Small intestine (tissue), 7 donors: Measurements from ENCODE around the gene SLC4A2. TPM values are rescaled to one million over a fixed set of nuclear protein-coding genes. Genes with fewer than 3 reads are reported as not detected.
A peak's percentile ranks its signal among the peaks of the same experiment; 100 is the strongest.

Experiments used
- DNase-seq, 2 donors: peaks; one replicate each; pipeline versions ENCODE4 v3.0.0 to v3.0.0-alpha.2; 2013
- FAIRE-seq: peaks from 2 replicates; lab custom pipeline; 2012; peaks lifted over from hg19 to GRCh38; lab: Jason Lieb, UNC
- H3K27ac ChIP-seq, 3 donors: one replicate each; pipeline ENCODE4 v1.5.1; 2013; ENCODE audit warnings: low read length in 2 of 3, mild to moderate bottlenecking in 2 of 3, control low read depth in 1 of 3, inconsistent platforms in 1 of 3, low read depth in 1 of 3, moderate library complexity in 1 of 3
- H3K27me3 ChIP-seq, 3 donors: one replicate each; pipeline ENCODE4 v1.6.1; 2013; ENCODE audit warnings: low read length in 3 of 3, inconsistent platforms in 1 of 3; ENCODE audit not compliant: control insufficient read depth in 3 of 3, insufficient read depth in 3 of 3
- H3K36me3 ChIP-seq, 3 donors: one replicate each; pipeline ENCODE4 v1.6.1; 2013; ENCODE audit warnings: low read length in 3 of 3, inconsistent platforms in 1 of 3, low read depth in 1 of 3, mild to moderate bottlenecking in 1 of 3, moderate library complexity in 1 of 3; ENCODE audit not compliant: control insufficient read depth in 3 of 3, insufficient read depth in 2 of 3
- H3K4me1 ChIP-seq, 3 donors: one replicate each; pipeline ENCODE4 v1.6.1; 2013; ENCODE audit warnings: low read length in 2 of 3, inconsistent platforms in 1 of 3, low read depth in 1 of 3, mild to moderate bottlenecking in 1 of 3, moderate library complexity in 1 of 3; ENCODE audit not compliant: control insufficient read depth in 3 of 3, insufficient read depth in 2 of 3
- H3K4me3 ChIP-seq, 3 donors: one replicate each; pipeline ENCODE4 v1.5.1; 2013; ENCODE audit warnings: low read length in 3 of 3, control low read depth in 1 of 3, inconsistent platforms in 1 of 3, low read depth in 1 of 3, mild to moderate bottlenecking in 1 of 3, moderate library complexity in 1 of 3
- H3K9me3 ChIP-seq, 2 donors: one replicate each; pipeline ENCODE4 v1.6.1; 2013; ENCODE audit warnings: low read depth in 1 of 2, low read length in 1 of 2; ENCODE audit not compliant: control insufficient read depth in 2 of 2, insufficient read depth in 1 of 2
- WGBS, 3 donors: extraction: QIAGEN DNeasy Blood & Tissue Kit; methylation state at CpG; one replicate each; pipeline ENCODE4 v1.1.7; 2013; 5-methylcytosine and 5-hydroxymethylcytosine counted together
- polyA plus RNA-seq, 4 donors: library from polyadenylated mRNA; stranded (reverse) in 3 of 4; unstranded in 1 of 4; fragments of 200-250 nt in 3 of 4; fragments of 120-200 nt in 1 of 4; gene quantifications; one replicate each; pipeline versions ENCODE4 v1.2.1 to v1.2.3, GENCODE V29; 2013
- donor health status: healthy with polysubstance abuse.
- donor health status: control.
- donor health status: control.
- donor health status: Bipolar disorder and iron deficiency.
- donor health status: healthy.

SLC4A2 gene
- polyA plus RNA-seq, 4 donors = 91.5 to 132 (median 103) TPM

- peaks cover 0 to 57% (median 11%) of the 10 kb centered on the region in 3 donors for H3K4me1 ChIP-seq
- no peaks in the 10 kb centered on the region for H3K9me3 ChIP-seq
Observed at GRCh38 chr7:151085691-151086620, 26.6 kb downstream of the SLC4A2 start, which contains the start of gene AGAP3. Gene AGAP3, plus strand, starts transcription at chr7:151086475. Its CDS starts 267 bp downstream, at chr7:151086742.

GRCh38 chr7:151086802-151087244 is 27.4 kb downstream of the SLC4A2 start:
- FAIRE-seq = no peak
- H3K9me3 ChIP-seq = no peaks in the 10 kb centered on the region
- no peaks in the 10 kb centered on the region for H3K27me3 ChIP-seq
- H3K27ac ChIP-seq = peak overlapping the region; percentile 63 to 89 (median 83)
- peak; percentile 27 to 63 for DNase-seq
- WGBS, 3 donors = 0 to 1% (median 1%) methylated on average over 22 to 52 of the region's 56 CpGs
- peaks cover 0 to 29% (median 0%) of the 10 kb centered on the region in 3 donors for H3K36me3 ChIP-seq
- peaks cover 0 to 58% (median 11%) of the 10 kb centered on the region in 3 donors for H3K4me1 ChIP-seq
- peak overlapping the region; percentile 55 to 91 (median 71) for H3K4me3 ChIP-seq

More at GRCh38 chr7:151085691-151086620, 26.6 kb downstream of the SLC4A2 start, which contains the start of gene AGAP3:
- peak within 1 kb of the TSS; percentile 55 to 91 (median 71) for H3K4me3 ChIP-seq
- H3K27ac ChIP-seq = peak within 1 kb of the TSS; percentile 83 to 89 (median 88)
- FAIRE-seq = no peak
- H3K36me3 ChIP-seq = peaks cover 0 to 27% (median 0%) of the 10 kb centered on the region in 3 donors
- DNase-seq = peak; percentile 78 to 87
- WGBS, 3 donors = 1% methylated on average over 28 to 84 of the region's 84 CpGs
- no peaks in the 10 kb centered on the region for H3K27me3 ChIP-seq

DNA sequence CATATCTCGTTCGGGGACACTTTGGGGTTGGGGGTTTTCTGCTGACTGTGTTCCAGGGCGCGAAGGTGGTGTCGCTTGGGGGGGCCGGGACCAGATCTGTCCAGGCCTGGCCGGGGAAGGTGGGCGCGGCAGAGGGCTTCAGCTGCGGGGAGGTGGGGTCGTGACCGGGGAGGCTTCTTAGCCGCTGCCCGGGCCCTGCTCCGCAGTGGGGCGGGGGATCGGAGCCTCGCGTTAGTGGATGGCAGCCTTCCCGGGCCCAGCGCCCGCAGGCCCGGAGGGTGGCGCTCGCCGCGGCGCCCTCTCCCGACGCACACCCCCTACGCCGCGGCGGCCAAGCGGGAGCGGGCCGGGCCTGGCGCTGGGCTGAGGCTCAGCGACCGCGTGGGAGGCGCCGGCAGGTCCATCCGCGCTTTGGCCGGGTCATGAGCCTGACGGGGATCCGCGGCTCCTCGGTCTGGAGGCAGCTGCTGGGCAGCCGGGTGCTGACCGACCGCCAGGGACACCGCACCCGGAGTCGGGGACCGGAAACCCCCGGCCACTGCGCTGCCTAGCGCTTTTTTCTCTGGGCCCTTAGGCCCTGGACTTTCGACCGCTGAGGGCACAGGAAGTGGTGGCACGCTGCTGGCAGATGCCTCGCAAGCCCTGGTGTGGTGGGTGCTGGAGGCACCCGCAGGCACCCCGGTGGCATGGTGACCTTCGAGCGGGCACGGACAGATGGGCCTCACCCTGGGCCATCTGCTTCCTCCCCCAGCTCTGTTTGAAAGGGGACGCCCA is 28.0 kb downstream of the SLC4A2 start:
- peak; percentile 77 to 78 for DNase-seq

DNA sequence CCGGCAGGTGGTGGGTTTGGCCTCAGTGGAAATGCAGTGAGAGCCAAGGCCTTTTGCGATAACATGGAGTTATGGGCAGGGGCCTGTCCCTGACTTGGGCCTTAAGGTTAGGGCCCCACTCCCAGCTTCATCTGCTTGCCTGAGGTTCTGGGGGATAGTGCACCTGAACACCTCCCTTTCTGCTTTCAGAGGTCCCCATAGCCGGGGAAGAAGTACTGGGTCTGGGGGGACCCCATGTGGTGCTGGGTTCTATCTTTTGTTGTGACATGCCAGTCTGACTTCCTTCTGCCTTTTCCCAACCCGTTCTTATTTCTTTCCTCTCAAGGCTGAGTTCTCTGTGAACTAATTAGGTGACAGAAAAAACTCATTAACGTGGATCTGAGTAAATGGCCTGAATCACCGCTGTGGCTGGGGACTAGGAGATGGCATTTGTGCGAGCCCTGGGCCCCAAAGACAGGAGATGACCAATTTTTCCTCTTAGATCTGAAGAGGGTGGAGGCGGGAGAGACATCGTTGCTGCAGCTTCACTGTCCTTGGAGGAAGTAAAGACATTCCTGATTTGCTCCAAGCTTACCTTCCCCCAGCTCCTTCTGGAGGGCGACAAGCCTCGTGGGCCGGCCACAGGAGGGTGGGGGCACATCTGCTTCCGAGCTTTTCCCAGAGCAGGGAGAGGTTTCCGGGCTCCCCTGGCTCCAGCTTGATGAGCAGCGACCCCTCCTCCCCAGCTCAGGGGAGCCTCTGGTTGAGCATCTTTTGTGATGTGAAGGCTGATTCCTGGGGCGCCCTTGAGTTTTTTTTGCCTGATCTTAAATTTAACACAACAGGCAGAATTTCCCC is 28.8 kb downstream of the SLC4A2 start:
- peak in 1 of 2 donors; percentile 20 for DNase-seq
- Histone ChIP-seq H3K36me3 (peaks cover 0 to 36% (median 0%) of the 10 kb centered on the region in 3 donors), H3K27ac (peak overlapping the region; percentile 63 to 89 (median 83)), H3K4me1 (peaks cover 0 to 48% (median 4%) of the 10 kb centered on the region in 3 donors), H3K9me3 (no peaks in the 10 kb centered on the region), H3K4me3 (peak overlapping the region in 2 of 3 donors; percentile 71 to 91), H3K27me3 (no peaks in the 10 kb centered on the region)
- WGBS, 3 donors = 43 to 54% (median 53%) methylated on average over 16 of the region's 16 CpGs
- FAIRE-seq = no peak

More for the DNA sequence above, 28.0 kb downstream of the SLC4A2 start:
- 2% methylated on average over 48 to 70 of the region's 70 CpGs for whole genome bisulfite sequencing, 3 donors
- no peak for FAIRE-seq
- Histone ChIP-seq H3K36me3 (peaks cover 0 to 33% (median 0%) of the 10 kb centered on the region in 3 donors), H3K27me3 (no peaks in the 10 kb centered on the region), H3K4me3 (peak overlapping the region; percentile 55 to 91 (median 71)), H3K4me1 (peaks cover 0 to 52% (median 6%) of the 10 kb centered on the region in 3 donors), H3K27ac (peak overlapping the region; percentile 63 to 89 (median 83)), H3K9me3 (no peaks in the 10 kb centered on the region)

DNA sequence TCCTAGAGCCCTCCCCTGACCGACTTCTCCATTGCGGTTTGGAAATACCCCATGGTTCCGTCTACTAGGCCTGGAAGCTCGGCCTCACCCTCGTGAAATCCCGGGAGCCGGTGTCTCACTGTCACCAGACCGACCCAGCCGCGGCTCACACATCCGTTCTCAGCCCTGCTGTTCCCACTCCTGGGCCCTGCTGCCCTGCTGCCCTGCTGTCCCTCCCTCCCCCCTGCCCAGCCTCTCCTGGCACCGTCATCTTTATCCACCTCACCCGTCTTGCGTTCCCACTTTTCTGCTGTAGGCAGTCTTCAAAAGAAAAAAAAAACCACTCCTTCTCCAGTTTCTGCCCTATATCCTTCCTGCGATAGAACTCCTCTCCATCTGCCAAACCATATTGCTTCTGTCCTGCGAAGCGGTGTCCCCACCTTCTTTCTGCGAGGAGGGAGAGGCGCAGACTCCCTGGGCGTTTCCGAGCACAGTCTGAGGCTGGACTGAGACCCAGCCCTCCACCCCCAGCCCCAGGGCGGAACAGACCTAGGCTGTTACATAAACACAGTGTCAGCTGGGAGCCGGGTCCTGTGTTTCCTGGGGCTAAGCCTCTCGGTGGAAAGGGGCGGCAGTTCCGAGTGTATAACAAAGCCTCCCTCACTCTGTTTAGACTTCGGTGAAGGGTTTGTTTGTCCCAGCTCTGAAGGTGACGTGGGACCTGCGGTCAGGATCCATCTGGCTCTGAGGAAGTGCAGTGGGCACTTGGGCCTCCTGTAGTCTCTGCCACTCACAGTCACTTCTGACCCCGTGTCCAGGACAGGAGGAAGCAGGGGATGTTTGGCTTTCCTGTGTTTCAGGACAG is 29.7 kb downstream of the SLC4A2 start:
- Histone ChIP-seq H3K4me3 (peak overlapping the region in 1 of 3 donors; percentile 71), H3K9me3 (no peaks in the 10 kb centered on the region), H3K36me3 (peaks cover 0 to 45% (median 0%) of the 10 kb centered on the region in 3 donors), H3K27ac (peak overlapping the region in 2 of 3 donors; percentile 63 to 89), H3K27me3 (no peaks in the 10 kb centered on the region), H3K4me1 (peaks cover 0 to 41% (median 4%) of the 10 kb centered on the region in 3 donors)
- WGBS, 3 donors = 49 to 81% (median 65%) methylated on average over 30 of the region's 30 CpGs
- FAIRE-seq (no peak), DNase-seq (peak; percentile 20 to 73)

DNA sequence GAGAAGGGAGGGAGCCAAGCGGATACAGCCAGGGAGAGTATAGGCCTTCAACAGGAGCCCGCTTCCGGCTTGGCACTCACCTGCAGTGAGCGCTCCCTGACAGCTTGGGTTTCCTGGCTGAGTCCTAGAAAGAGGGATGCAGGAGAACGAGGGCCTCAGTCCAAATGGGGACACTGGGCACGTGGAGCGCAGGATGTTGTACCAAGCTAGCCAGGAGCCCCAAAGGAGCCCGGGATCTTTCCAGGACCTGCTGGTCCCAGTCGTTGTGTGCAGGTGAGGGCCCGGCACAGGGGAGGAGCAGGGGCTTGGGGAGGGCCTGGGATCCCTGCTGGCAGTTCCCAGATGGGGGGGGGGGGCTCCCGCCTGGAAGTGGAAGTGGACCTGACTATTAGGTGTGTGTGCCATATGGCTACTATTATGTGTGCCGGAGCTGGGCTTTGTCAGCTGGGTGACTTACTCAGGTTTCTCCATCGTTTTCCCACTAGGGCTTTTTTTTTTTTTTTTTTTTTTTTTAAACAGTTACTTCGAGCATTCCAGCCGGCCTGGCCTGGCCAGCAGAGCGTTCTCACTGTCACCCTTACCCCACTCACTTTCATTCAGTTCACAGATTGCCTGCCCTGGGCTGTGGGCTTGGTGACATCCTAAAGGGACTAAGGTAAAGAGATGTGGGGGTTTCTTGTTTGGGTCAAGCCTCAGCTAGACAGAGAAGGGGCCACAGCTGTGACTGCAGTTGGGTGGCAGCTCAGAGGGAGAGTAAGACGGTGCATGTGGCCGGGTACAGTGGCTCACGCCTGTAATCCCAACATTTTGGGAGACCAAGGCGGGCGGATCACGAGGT is 30.7 kb downstream of the SLC4A2 start:
- H3K36me3 ChIP-seq = peaks cover 0 to 49% (median 0%) of the 10 kb centered on the region in 3 donors
- no peaks in the 10 kb centered on the region for H3K9me3 ChIP-seq
- H3K27ac ChIP-seq = peak overlapping the region; percentile 6 to 89 (median 63)
- DNase-seq (no peak), FAIRE-seq (no peak)
- H3K27me3 ChIP-seq = no peaks in the 10 kb centered on the region
- peaks cover 0 to 38% (median 4%) of the 10 kb centered on the region in 3 donors for H3K4me1 ChIP-seq
- 81 to 87% (median 84%) methylated on average over 22 of the region's 22 CpGs for WGBS, 3 donors
- H3K4me3 ChIP-seq = no peak overlapping the region
